Endothelial cell of hepatic sinusoid (primary cell): ENCODE results near the gene NPHS2.

Experiments
- in situ Hi-C: cut with HindIII; loops from 2 replicates; pipeline ENCODE4 v1.10.0; 2017; ENCODE audit warnings: low sequenced_read_pairs

Gene NPHS2

DNA sequence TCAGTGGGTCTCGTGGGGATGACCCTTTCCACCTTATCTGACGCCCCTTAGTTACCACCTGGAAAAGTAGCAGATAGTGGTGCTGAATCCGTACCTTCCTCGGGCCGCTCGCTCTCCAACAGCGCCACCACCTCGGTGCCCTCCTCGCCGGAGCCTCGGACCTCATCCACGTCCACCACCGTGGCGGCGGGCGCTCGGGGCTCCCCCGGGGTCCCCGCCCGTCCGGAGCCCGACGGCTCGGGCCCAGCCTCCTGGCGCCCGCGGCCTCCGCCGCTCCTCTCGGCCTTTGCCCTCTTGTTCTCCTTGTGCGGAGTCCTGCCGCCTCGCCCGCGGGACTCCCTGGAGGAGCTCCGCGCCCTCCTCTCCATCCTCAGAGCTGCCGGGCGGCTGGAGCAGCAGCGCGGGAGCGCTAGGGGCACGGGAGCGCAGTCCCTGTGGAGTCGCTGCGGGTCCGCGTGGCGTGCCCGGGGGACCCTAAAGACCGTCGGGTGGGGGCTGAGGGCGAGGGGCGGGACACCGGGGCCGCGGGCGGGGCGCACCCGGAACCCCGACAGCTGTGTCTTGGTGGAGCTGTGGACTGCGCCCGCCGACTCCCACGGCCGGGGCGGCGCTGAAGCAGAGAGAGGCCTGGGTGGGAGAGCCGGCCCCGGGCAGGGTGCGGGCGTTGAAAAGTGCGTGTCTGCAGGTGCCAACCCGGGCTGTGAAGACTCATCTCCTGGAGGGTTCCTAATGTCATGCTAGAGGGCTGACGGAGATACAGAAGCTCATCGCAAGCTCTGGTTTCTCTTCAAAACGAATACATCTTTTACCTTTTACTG lies at the start of gene NPHS2:
Gene NPHS2, minus strand, starts transcription at position 452 of the 818 bp plus-strand sequence. Its CDS starts 84 bp downstream, at position 368.
- in situ Hi-C loops: no loop called here

DNA sequence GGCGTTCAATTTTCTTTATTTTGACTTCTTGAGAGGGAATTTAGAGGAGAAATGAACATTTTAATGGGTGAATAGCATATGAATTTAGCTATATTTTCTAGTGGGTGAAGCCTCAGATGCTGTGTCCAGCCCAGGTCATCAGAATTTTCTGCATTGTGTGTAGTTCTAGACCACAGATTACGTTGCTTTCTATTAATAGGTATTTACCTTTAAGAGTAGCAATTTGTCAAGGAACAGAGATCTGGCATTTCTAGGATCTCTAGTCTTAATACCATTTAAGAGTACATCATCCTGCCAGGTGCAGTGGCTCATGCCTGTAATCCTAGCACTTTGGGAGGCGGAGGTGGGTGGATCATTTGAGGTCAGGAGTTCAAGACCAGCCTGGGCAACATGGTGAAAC lies 36.6 kb upstream of the NPHS2 start:
- in situ Hi-C loops: no loop called here

DNA sequence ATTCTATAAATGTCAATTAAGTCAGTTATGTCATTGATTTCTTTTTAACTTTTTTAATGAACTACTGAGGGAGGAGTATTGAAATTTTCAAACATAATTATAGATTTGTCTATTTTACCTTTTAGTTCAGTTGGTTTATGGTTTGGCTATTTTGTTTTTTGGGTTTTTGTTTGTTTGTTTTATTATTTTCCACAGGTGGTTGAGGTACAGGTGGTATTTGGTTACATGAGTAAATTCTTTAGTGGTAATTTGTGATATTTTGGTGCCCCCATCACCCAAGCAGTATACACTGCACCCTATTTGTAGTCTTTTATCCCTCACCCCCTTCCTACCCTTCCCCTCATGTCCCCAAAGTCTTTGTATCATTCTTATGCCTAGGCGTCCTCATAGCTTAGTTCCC lies 25.3 kb upstream of the NPHS2 start:
- in situ Hi-C loops: no loop called here

DNA sequence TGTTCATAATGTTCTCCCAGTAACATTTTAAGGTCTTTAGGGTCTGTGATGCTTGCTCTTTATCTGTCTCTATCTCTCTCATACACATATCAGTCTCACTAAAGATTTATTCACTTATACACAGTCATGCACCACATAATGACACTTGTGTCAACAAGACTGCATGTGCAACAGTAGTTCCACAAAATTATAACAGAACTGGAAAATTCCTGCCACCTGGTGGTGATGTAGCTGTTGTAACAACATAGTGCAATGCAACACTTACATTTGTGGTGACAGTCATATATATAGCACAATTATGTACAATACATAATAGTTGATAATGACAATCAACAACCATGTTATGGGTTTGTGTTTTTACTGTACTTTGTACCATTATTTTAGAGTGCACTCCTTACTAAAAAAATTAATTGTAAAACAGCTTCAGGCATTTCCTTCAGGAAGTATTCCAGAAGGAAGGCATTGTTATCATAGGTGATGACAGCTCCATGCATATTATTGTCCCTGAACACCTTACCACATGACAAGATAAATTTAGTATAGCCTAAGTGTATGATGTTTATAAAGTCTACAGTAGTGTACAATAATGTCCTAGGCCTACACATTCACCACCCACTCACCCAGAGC lies 24.0 kb upstream of the NPHS2 start:
- in situ Hi-C loops: no loop called here

DNA sequence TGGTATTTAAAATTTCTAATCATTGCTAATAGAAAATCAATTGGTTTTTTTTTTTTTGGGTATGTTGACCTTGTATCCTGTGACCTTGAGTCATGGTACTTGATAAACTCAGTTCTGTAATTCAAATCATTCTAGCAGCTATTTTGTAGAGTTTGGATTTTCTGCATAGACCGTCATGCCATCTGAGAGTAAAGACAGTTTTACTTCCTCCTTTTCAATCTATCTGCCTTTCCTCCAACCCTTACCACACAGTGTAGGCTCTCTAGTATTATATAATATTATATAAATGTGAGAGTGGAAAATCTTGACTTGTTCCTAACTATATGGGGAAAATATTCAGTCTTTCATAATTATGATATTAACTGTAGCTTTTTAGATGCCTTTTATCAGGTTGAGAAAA lies 22.9 kb upstream of the NPHS2 start:
- in situ Hi-C loops: no loop called here

DNA sequence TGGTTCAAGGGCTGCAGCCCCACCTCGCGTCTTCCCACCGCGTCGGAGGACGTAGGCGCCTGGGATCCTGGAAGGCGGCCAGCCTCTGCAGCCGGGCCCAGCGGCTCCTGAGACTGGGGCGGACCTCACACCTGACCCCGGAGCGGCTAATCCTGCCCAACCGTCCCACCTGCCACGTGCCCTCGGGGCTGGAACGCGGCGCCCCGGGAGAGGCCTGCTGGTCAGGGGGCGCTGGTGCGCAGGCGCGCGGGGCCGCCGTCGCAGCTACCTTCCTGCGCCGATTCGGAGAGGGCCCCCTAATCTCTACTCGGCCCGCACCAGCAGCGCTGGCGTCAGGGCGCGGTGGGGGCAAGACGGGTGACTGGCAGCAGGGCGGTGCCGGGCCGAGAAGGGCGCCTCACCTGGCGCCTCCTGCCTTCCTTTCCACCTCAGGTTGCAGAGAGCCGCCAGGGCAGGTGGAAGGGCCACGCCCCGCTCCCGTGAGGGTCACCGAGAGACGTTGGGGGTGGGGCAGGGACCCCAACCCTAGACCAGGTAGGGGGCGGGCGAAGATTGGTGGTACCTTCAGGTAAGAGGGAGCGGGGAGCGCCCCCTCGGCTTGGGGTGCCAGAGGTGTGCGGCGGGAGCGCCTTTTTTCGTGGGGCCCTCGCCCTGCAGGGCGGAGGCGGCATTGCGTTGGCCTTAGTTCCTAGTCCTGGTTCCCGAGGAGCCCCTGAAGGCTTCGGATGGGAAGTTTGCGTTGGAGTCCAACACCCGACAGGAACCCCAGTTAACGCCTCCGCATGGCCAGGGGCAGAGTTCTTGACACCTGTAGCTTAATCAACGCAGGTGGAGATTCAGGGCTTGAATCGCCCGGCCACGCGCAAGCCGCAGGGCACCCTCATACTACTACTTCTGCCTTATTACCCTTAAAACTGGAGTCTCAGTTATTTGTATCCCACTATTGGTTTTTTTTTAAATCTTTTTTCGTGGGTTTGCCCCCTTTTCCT lies 16.1 kb upstream of the NPHS2 start, which contains the start of gene TDRD5:
Gene TDRD5, plus strand, starts transcription at position 241 of the 989 bp plus-strand sequence. CDS start 784 bp downstream, outside the sequence.
- in situ Hi-C loops: no loop called here

DNA sequence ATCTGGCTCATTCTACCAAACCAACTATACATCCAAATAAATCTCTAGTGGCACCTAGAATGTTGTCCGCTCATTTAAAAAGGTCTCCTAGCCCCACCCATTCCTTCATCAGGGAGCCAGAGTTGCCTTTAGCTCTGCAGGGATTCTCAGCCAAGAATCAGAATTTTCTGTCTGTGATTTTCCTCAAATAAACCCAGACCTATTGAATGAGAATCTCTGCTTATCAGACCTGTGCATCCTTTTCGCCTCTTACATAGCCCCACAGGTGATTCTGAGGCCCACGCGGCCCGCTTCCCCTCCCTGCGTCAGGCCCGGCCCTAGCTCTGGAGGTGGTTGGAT lies 15.5 kb upstream of the NPHS2 start:
- in situ Hi-C loops: no loop called here

DNA sequence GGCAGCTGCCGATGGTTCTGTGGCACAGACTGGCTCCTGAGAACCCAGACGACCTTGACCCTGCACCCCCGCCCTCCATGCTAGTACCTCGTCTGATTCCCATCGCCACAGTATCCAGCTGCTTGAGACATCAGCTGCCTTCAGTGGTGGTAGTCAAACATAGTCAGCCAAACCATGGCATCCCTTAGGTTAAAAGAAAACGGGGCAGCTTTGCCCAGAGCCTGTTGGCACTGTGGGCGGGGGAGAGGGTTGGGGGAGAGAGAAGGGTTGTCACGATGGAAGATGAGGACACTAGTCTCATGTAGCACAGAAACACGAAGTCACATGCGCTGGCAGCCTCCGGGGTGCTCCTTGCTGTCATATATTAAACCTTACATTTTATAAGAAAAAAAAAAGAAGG lies 14.9 kb upstream of the NPHS2 start:
- in situ Hi-C loops: no loop called here

DNA sequence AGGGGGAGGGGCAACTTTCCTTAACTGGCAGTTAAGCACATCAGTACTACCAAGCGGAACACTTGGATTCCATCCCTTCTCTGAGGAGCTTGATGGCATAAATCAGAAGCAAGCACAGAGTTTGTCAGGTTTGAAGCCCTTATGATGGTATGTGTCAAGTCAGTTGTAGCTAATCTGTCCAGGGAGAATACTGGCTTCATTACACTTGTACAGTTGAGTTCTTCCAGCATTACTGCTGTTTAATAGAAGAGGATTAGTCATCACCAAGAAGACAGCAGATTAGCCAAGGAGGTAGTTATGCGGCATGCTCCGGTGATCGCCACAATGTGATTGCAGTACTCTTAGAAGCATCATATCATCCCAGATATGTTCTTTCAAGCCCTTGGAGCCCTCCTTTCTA lies 13.8 kb upstream of the NPHS2 start:
- in situ Hi-C loops: no loop called here

DNA sequence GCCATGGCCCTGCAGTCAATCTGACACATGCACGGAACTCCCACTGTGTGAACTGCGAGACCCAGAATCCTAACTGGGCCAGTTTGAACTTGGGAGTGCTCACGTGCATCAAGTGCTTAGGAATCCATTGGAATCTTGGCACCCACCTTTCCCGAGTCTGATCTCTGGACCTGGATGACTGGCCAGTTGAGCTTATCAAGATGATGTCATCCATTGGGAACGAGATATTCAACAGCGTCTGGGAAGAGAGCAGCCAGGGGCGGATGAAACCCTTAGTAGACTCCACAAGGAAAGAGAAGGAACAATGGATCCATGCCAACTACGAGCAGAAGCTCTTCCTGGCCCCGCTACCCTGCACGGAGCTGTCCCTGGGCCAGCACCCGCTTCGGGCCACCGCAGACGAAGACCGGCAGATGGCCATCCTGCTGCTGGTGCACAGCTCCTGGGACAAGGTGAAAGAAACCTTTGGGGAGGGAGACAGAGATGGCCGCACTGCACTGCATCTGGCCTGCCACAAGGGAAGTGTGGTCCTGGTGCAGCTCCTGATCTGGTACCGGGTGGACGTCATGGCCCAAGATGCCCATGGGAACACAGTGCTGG lies 12.8 kb upstream of the NPHS2 start:
- in situ Hi-C loops: no loop called here

DNA sequence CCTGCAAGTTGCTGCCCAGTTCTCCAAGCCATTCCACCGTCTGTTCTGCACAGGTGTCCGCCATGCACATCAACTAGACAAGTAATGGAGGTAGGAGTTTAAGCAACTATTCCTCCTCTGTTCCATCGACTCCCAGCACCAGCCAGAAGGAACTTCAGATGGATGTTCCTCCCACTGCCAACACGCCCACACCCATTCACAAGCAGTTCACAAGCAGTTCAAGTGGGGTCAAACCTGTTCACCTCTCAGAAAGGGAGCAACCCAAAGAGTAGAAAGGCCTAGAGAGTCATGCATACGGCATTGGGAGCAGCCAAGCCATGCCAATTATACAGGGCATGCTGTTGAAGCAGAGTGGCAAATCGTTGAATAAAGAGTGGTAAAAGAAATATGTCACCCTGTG lies 11.6 kb upstream of the NPHS2 start:
- in situ Hi-C loops: no loop called here

DNA sequence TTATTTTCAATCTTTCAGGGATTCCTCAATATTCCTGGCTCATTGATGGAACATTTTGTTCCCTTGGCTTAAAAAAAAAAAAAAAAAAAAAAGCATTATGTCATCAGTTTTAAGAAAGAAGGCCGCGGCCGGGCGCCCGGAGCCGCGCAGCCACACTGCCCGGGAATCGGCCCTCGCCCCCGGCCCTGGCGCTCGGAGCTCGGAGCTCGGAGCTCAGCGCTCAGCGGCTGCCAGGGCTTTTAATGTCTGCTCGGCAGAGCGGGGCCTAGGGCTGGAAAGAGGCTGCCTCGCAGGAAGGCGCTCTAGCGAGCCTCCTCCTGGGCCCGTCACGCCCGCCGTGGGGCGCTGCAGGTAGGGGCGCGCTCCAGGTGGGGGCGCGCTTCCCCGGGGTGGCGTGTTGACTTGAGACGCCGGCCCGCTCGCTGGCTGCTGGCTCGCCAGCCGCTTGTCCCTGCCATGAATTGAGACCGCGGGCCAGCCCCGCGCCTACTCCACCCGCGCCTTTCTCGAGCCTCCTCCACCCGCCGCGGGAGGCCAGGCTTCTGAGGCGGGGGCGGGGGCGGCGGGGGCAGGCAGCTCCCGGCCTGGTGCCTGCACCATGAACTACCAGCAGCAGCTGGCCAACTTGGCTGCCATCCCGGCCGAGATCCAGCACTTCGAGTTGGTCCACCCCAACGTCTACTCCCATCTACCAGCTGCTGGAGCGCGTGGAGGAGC lies 10.5 kb upstream of the NPHS2 start:
- in situ Hi-C loops: no loop called here

DNA sequence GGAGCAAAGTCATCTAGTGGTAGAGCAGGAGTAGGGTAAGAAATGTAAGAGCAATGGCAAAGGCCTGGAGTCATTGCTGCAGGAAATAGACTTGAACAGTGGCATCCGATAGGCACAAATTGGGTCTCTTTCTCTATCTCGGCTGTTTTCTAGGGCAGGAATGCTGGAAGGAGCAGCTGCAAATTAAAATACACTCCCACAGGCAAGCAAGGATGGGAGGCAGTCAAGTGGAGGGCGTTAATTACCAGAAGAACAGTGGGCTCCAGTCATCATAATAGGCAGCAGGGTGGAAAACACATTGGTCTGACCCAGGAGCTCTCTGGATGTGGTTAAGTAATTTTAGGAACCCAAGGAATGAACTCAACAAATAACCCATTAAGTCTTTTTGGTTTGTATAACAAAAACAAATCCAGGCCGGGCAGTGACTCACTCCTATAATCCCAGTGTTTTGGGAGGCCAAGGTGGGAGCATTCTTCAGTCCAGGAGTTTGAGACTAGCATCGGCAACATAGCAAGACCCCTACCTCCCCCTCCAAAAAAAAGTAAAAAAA lies 8.1 kb upstream of the NPHS2 start:
- in situ Hi-C loops: no loop called here

DNA sequence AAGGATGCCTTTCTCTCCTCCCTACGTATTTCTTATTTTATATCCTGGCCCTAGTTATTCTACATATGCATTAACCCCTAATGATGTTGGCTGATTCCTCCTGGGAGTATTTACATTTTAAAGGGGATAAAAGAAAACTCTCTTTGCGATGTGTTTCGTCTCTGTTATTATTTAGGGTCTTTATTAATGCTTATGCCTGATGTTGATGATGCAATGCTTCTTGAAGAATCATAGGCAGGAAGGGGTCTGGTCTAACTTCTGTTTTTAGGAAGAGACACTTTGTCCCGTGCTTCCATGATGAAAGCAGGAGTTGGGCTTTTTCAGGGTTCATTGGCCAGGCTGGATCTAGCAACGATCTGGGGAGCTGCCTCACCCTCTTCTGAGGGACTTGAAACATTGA lies 761 bp upstream of the NPHS2 start:
- in situ Hi-C loops: no loop called here

DNA sequence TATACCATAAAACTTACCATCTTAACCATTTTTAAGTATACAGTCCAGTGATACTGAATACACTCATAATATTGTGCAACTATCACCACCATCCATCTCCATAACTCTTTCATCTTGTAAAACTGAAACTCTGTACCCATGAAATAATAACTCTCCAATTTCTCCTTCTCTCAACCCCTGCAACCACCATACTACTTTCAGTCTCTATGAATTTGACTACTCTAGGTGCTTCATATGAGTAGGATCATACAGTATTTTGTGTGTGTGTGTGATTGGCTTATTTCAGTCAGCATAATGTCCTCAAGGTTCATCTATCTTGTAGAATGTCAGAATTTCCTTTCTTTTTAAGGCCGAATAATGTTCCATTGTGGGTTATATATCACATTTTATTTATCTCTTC lies 17.7 kb downstream of the NPHS2 start:
- in situ Hi-C loops: no loop called here

DNA sequence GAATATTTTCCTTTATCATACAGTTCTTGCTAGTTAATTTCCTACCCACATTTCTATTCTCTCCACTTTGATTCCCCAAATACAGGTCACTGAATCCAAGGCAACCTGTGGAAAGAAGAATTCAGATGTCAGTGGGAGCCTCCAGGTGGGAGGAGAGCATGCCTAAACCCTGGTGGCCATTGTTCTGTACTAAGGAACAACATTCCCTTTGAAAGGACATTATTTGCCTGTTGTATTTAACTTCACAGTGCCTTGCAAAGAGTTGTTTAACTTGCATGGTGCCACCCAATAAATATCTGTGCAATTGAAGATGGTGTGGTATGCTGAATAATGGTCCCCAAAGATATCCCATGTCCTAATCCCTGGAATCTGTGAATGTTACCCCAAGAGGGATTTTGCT lies 21.3 kb downstream of the NPHS2 start:
- in situ Hi-C loops: no loop called here

DNA sequence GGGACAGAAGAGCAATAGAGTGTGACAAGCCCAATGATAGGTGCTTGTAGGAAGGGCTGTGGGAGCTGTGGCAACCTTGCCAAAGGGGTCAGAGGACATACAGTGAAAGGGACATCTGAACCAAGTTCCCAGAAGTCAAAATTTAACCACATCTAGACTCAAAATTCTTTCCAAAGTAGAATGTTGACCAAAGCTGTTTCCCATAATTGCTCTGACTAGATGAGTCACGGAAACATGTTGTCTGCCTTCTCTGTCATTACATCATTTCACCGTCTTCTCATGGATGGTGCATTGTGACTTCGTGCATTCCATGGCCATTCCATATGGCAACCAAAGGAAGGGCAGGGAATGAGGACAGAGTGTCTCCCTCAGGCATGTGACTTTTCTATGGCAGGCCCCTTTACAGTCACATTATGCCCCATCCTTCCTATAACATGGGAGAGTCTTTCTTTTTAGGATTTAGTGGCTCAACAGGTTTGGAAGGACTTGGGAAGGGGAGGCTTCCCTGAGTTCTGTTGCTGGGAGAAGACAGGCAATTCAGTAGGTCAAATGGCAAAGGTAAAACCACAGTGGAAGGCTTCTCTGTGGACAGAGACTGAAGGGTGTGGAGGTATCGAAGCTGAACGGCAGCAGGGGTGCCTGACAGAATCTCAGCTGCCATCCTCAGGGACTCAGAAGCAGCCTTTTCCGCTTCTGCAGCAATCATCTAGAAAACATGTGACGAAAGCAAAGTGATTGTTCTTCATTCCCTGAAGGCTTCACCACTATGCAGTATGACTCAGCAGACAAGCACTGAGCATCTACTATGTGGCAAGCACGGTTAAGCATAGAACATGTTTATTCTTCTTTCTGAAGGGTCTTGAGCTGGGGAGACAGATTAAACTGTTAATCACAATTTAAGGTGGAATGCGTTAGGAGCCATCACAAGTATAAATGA lies 24.7 kb downstream of the NPHS2 start:
- in situ Hi-C loops: no loop called here

DNA sequence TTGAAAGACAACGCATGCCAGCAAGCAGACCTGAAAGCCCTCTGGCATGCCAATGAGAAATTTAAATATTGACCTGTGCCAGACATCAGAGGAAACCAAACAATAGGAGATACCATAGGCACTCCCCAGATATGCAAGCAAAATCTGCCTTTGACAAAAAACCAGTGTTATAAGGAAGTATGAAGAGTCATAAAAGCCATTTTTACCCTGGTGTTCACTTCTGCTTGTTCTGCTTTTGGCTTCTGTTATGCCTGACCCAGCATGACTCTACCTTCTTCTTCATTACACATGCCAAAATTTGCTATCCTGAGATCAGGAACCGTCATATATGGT lies 26.4 kb downstream of the NPHS2 start:
- in situ Hi-C loops: no loop called here
